Right lung (tissue), 5 donors: Measurements from ENCODE around the gene PRDM16. TPM values are rescaled to one million over a fixed set of nuclear protein-coding genes. Genes with fewer than 3 reads are reported as not detected.
A peak's percentile ranks its signal among the peaks of the same experiment; 100 is the strongest.
"Not testable (repeated sequence)": the region's sequence is repeated elsewhere in the genome, so short reads cannot be mapped to it uniquely, and the experiment has no call there.

Experiments used
- DNase-seq, 2 donors: peaks; one replicate each; pipeline ENCODE4 v3.0.0-alpha.2; 2013
- polyA plus RNA-seq, 5 donors: library from polyadenylated mRNA; unstranded; fragments of 120-200 nt; gene quantifications; one replicate each; pipeline versions ENCODE4 v1.2.1 to v1.2.3, GENCODE V29; 2013; ENCODE audit warnings: inconsistent platforms in 1 of 5, low replicate concordance in 1 of 5; ENCODE audit not compliant: insufficient read length in 5 of 5, insufficient read depth in 1 of 5

The PRDM16 gene
- polyA plus RNA-seq, 5 donors, result 9.8 to 16.0 (median 11.8) TPM

DNA sequence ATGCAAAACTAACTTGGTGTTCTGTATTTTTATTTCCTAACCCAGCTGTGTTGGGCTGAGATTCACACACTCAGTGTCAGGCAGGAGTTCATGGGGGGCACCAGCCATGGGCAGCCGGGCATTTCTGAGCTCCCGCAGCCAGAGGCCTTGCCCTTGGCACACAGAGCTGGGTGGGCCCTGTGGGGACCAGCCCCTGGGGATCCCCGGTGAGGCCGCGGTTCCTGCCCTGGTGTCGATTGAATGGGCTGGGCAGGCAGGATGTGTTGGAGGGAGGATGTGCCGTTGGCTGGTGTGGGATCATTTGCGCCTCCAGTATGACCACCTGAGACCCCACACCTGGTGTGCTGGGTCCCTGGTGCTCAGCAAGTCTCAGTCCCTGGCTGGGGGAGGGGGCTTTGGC lies 91.0 kb downstream of the PRDM16 start:
- DNase-seq, result no peak

GRCh38 chr1:3160647-3161145 lies 91.7 kb downstream of the PRDM16 start:
- DNase-seq, result no peak

GRCh38 chr1:3161176-3161840 lies 92.3 kb downstream of the PRDM16 start:
- no peak for DNase-seq

- DNase-seq, result no peak
These were observed 93.4 kb downstream of the PRDM16 start for GRCh38 chr1:3162322-3162882.

GRCh38 chr1:3163356-3163755 lies 94.4 kb downstream of the PRDM16 start:
- no peak for DNase-seq

- DNase-seq, result no peak
These were observed 95.7 kb downstream of the PRDM16 start for GRCh38 chr1:3164671-3165070.

GRCh38 chr1:3165189-3165588 lies 96.2 kb downstream of the PRDM16 start:
- DNase-seq, result not testable (repeated sequence)

GRCh38 chr1:3166206-3166918 lies 97.4 kb downstream of the PRDM16 start:
- no peak for DNase-seq

DNA sequence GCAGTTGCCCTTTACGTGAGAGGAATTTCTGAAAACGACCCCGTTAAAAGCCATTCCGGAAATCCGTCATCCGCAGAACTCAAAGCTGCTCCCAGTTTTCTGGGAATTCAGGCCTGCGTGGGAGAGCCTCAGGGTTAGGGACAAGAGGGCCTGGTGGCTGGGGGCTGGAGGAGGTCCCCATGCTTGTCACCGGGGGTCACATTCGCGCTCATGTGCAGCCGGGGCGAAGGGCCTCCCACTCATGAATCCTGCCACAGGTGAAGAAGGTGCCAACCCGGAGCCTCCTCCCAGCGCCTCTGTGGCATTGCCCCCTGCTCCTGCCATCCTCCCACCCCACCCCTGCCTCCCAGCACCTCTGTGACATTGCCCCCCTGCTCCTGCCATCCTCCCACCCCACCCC lies 98.3 kb downstream of the PRDM16 start:
- DNase-seq, result no peak

- no peak for DNase-seq
These were observed 99.7 kb downstream of the PRDM16 start for GRCh38 chr1:3168678-3169077.

- DNase-seq, result no peak
These were observed 100.8 kb downstream of the PRDM16 start for GRCh38 chr1:3169665-3170356.

DNA sequence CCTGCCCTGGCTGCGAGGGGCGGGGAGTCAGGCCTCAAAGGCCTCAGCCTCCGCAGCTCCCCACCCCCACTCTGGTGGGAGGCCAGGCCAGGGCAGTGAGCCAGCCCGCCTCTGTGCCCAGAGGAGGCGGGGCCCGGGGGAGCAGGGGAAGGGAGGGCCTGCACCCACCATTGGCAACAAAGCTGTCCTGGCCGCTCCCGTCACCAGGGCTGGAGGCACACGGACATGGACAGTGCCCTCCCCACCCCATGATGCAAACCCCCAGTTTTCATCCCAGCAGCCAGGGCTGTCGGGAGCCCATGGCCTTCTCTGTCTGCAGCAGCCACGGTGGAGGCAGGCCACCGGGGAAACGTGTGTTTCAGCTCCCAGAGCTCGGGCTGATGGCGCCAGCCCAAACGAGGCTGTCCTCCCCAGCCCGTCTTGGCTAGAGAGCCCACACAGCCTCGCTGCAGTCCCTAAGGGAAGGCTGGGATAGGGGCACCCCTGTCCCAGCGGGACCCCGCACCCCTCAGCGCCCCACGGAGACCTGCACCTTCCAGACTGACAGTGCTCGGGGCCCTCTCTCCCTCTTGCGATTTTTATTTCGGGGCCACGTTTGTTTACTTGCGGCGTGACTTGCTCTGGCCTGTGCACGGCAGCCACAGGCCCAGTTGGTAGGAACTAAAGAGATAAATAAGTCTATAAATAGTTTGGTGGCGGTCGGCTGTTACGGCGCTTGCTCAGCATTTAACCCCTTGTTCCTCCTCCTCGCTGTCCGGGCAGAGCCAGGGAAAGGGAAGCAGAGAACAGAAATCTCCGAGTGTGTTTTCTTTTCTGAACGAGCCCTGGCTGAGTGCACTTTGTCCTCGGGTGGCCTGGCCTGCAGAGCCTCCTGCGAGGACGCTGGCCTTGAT lies 101.8 kb downstream of the PRDM16 start:
- peak; percentile 91 to 92 for DNase-seq

GRCh38 chr1:3171761-3172160 lies 102.8 kb downstream of the PRDM16 start:
- DNase-seq, result no peak

- DNase-seq, result no peak
These were observed 103.7 kb downstream of the PRDM16 start for GRCh38 chr1:3172431-3173380.

GRCh38 chr1:3173381-3173980 lies 104.5 kb downstream of the PRDM16 start:
- DNase-seq, result no peak

GRCh38 chr1:3174487-3175247 lies 105.7 kb downstream of the PRDM16 start:
- DNase-seq, result peak; percentile 76 to 84

GRCh38 chr1:3175486-3175885 lies 106.5 kb downstream of the PRDM16 start:
- DNase-seq, result no peak

GRCh38 chr1:3176028-3176427 lies 107.0 kb downstream of the PRDM16 start:
- no peak for DNase-seq

GRCh38 chr1:3176820-3177219 lies 107.8 kb downstream of the PRDM16 start:
- DNase-seq, result no peak
